H9 (cell line): ENCODE data around the gene PTPRN2. TPM values are rescaled to one million over a fixed set of nuclear protein-coding genes. Genes with fewer than 3 reads are reported as not detected.
"Not testable (repeated sequence)": the region's sequence is repeated elsewhere in the genome, so short reads cannot be mapped to it uniquely, and the experiment has no call there.

Source experiments
- DNase-seq: peaks from one replicate; pipeline ENCODE4 v3.0.0-alpha.2; 2017
- H2AFZ ChIP-seq: one replicate; pipeline ENCODE4 v1.6.1; 2013; ENCODE audit warnings: mild to moderate bottlenecking, low read length, control low read depth, moderate library complexity
- H2AK5ac ChIP-seq: 2 replicates; pipeline ENCODE4 v1.6.1; 2013; ENCODE audit warnings: low read length, control low read depth, mixed read lengths; ENCODE audit not compliant: insufficient read length
- H2BK120ac ChIP-seq: one replicate; pipeline ENCODE4 v1.6.1; 2013; ENCODE audit warnings: low read depth, mild to moderate bottlenecking, low read length, control low read depth, inconsistent platforms; ENCODE audit not compliant: poor library complexity, severe bottlenecking
- H2BK12ac ChIP-seq: 2 replicates; pipeline ENCODE4 v1.6.1; 2013; ENCODE audit warnings: low read length, control low read depth, mixed read lengths, low read depth; ENCODE audit not compliant: insufficient read length
- H2BK15ac ChIP-seq: 2 replicates; pipeline ENCODE4 v1.6.1; 2013; ENCODE audit warnings: low read depth, low read length, control low read depth
- H2BK20ac ChIP-seq: one replicate; pipeline ENCODE4 v1.6.1; 2013; ENCODE audit warnings: low read depth, mild to moderate bottlenecking, low read length, control low read depth, inconsistent platforms; ENCODE audit not compliant: poor library complexity, severe bottlenecking
- H2BK5ac ChIP-seq: 2 replicates; pipeline ENCODE4 v1.6.1; 2013; ENCODE audit warnings: low read length, control low read depth, mixed read lengths; ENCODE audit not compliant: insufficient read length
- H3K14ac ChIP-seq: 2 replicates; pipeline ENCODE4 v1.6.1; 2013; ENCODE audit warnings: low read length, control low read depth; ENCODE audit not compliant: insufficient read depth
- H3K18ac ChIP-seq: 2 replicates; pipeline ENCODE4 v1.6.1; 2013; ENCODE audit warnings: low read depth, mild to moderate bottlenecking, mixed read lengths, low read length, control low read depth; ENCODE audit not compliant: insufficient read length
- H3K23ac ChIP-seq: 2 replicates; pipeline ENCODE4 v1.6.1; 2013; ENCODE audit warnings: low read length, control low read depth, mixed read lengths, low read depth; ENCODE audit not compliant: insufficient read length
- H3K23me2 ChIP-seq: 2 replicates; pipeline ENCODE4 v1.6.1; 2013; ENCODE audit warnings: low read depth, mild to moderate bottlenecking, mixed read lengths, low read length, control low read depth; ENCODE audit not compliant: insufficient read length, poor library complexity, severe bottlenecking
- H3K27ac ChIP-seq: 2 replicates; pipeline ENCODE4 v1.5.1; 2013; ENCODE audit warnings: low read length, control low read depth, mixed read lengths, low read depth; ENCODE audit not compliant: insufficient read length
- H3K27me3 ChIP-seq: 2 replicates; pipeline ENCODE4 v1.6.1; 2013; ENCODE audit warnings: low read length, control low read depth, inconsistent platforms; ENCODE audit not compliant: insufficient read depth
- H3K4ac ChIP-seq: 2 replicates; pipeline ENCODE4 v1.6.1; 2013; ENCODE audit warnings: low read depth, mild to moderate bottlenecking, control low read depth, inconsistent platforms, low read length, moderate library complexity
- H3K4me1 ChIP-seq: 2 replicates; pipeline ENCODE4 v1.6.1; 2013; ENCODE audit warnings: low read length, control low read depth, inconsistent platforms; ENCODE audit not compliant: insufficient read depth
- H3K4me2 ChIP-seq: 2 replicates; pipeline ENCODE4 v1.6.1; 2013; ENCODE audit warnings: low read length, control low read depth, mixed read lengths; ENCODE audit not compliant: insufficient read length, insufficient read depth
- H3K56ac ChIP-seq: 2 replicates; pipeline ENCODE4 v1.6.1; 2013; ENCODE audit warnings: low read depth, mild to moderate bottlenecking, mixed read lengths, low read length, control low read depth; ENCODE audit not compliant: insufficient read length
- H3K79me1 ChIP-seq: 2 replicates; pipeline ENCODE4 v1.6.1; 2013; ENCODE audit warnings: low read depth, mild to moderate bottlenecking, moderate library complexity, low read length, control low read depth, inconsistent platforms; ENCODE audit not compliant: insufficient read depth, poor library complexity, severe bottlenecking
- H3K79me2 ChIP-seq: 2 replicates; pipeline ENCODE4 v1.6.1; 2013; ENCODE audit warnings: low read length, control low read depth, inconsistent platforms; ENCODE audit not compliant: insufficient read depth
- H3K9ac ChIP-seq: 2 replicates; pipeline ENCODE4 v1.6.1; 2013; ENCODE audit warnings: low read length, control low read depth, mixed read lengths; ENCODE audit not compliant: insufficient read length; ENCODE audit errors: extremely low read depth
- H3K9me3 ChIP-seq: one replicate; pipeline ENCODE4 v1.6.1; 2013; ENCODE audit warnings: low read depth, low read length, inconsistent platforms; ENCODE audit not compliant: control insufficient read depth
- H3T11ph ChIP-seq: one replicate; pipeline ENCODE4 v1.6.1; 2013; ENCODE audit warnings: mild to moderate bottlenecking, low read length, control low read depth, inconsistent platforms
- H4K20me1 ChIP-seq: one replicate; pipeline ENCODE4 v1.6.1; 2013; ENCODE audit not compliant: control insufficient read depth, insufficient read length, insufficient read depth
- H4K5ac ChIP-seq: 2 replicates; pipeline ENCODE4 v1.6.1; 2013; ENCODE audit warnings: low read depth, mild to moderate bottlenecking, mixed read lengths, low read length, control low read depth; ENCODE audit not compliant: insufficient read length
- H4K8ac ChIP-seq: replicated peaks from 2 replicates; pipeline ENCODE4 v1.6.1; 2013; ENCODE audit warnings: low read length, control low read depth, mixed read lengths, low read depth; ENCODE audit not compliant: insufficient read length
- H4K91ac ChIP-seq: 2 replicates; pipeline ENCODE4 v1.6.1; 2013; ENCODE audit warnings: low read depth, mild to moderate bottlenecking, moderate library complexity, mixed read lengths, low read length, control low read depth; ENCODE audit not compliant: insufficient read length
- H3K27ac Mint-ChIP-seq, 3 experiments: 2 replicates in 2 of 3; 3 replicates in 1 of 3; pipeline ENCODE4 v1.8.0; 2020 to 2021; ENCODE audit warnings: mixed read lengths in 3 of 3, mild to moderate bottlenecking in 1 of 3, moderate library complexity in 1 of 3
- H3K27me3 Mint-ChIP-seq: 2 replicates; pipeline ENCODE4 v1.8.0; 2021; ENCODE audit warnings: low read depth, mild to moderate bottlenecking, moderate library complexity, mixed read lengths
- H3K36me3 Mint-ChIP-seq, 3 experiments: 2 replicates in 2 of 3; 3 replicates in 1 of 3; pipeline ENCODE4 v1.8.0; 2020 to 2021; ENCODE audit warnings: low read depth in 3 of 3, mixed read lengths in 3 of 3; ENCODE audit not compliant: insufficient read depth in 1 of 3
- H3K4me1 Mint-ChIP-seq, 2 experiments: 2 replicates each; pipeline ENCODE4 v1.8.0; 2020; ENCODE audit warnings: mixed read lengths in 2 of 2
- H3K4me3 Mint-ChIP-seq, 2 experiments: 2 replicates in 1 of 2; 3 replicates in 1 of 2; pipeline ENCODE4 v1.8.0; 2020 to 2021; ENCODE audit warnings: mild to moderate bottlenecking in 2 of 2, mixed read lengths in 2 of 2, moderate library complexity in 1 of 2
- H3K9me3 Mint-ChIP-seq, 2 experiments: 2 replicates in 1 of 2; 3 replicates in 1 of 2; pipeline ENCODE4 v1.8.0; 2020; ENCODE audit warnings: mild to moderate bottlenecking in 2 of 2, mixed read lengths in 2 of 2, moderate library complexity in 1 of 2
- CTCF ChIP-seq: fragments of 200-600 bp; sonication (generic); conservative IDR thresholded peaks from 3 replicates; pipeline ENCODE4 v1.8.0; 2021; ENCODE audit warnings: antibody characterized with exemption, mild to moderate bottlenecking
- WGBS: extraction: QIAGEN DNeasy Blood & Tissue Kit; methylation state at CpG from one replicate; pipeline ENCODE4 v1.1.7; 2013; ENCODE audit warnings: missing lambda C conversion rate, low lambda C conversion rate, mixed read lengths; ENCODE audit not compliant: insufficient read length; ENCODE audit errors: extremely low coverage; 5-methylcytosine and 5-hydroxymethylcytosine counted together
- total RNA-seq: library from RNA; stranded (reverse); gene quantifications from 2 replicates; pipeline ENCODE4 v1.2.1, GENCODE V29; 2021

The PTPRN2 gene
- total RNA-seq, 1 experiment from 2014 or later, result 5.2 TPM

GRCh38 chr7:157848508-157849340 lies 738.9 kb downstream of the PTPRN2 start:
- Mint-ChIP-seq H3K27ac (no peak overlapping the region), H3K4me1 (peaks cover 19 to 21% of the 10 kb centered on the region in 2 experiments), H3K4me3 (no peak overlapping the region), H3K27me3 (peaks cover 12% of the 10 kb centered on the region), H3K36me3 (peaks cover 0 to 2% (median 0%) of the 10 kb centered on the region in 3 experiments; a peak in 1 of 7 replicates), H3K9me3 (no peaks in the 10 kb centered on the region)
- DNase-seq, result no peak
- Histone ChIP-seq H2BK12ac (no peak overlapping the region), H2BK120ac (no peak overlapping the region), H4K20me1 (no peaks in the 10 kb centered on the region), H3K4me1 (no peaks in the 10 kb centered on the region; the same call in 1 of the 2 replicates), H3K27ac (no peak overlapping the region), H3K23ac (no peak overlapping the region), H3K4me2 (no peak overlapping the region), H4K5ac (no peak overlapping the region), H3K79me2 (no peaks in the 10 kb centered on the region), H4K8ac (no peak overlapping the region), H2BK5ac (no peak overlapping the region), H3K27me3 (no peaks in the 10 kb centered on the region), H3K56ac (no peak overlapping the region), H3T11ph (no peak overlapping the region), H3K9ac (no peak overlapping the region), H2BK20ac (no peak overlapping the region), H3K9me3 (no peaks in the 10 kb centered on the region), H2BK15ac (no peak overlapping the region), H3K4ac (no peak overlapping the region), H4K91ac (no peak overlapping the region), H3K79me1 (no peaks in the 10 kb centered on the region), H3K23me2 (no peaks in the 10 kb centered on the region), H2AK5ac (no peak overlapping the region), H3K18ac (no peak overlapping the region), H2AFZ (no peak overlapping the region), H3K14ac (no peak overlapping the region)
- TF ChIP-seq CTCF, result no peak
- WGBS, result no CpG with 5 or more reads among the region's 32 CpGs

GRCh38 chr7:157847756-157848487 lies 739.7 kb downstream of the PTPRN2 start:
- not testable (repeated sequence) for H3T11ph ChIP-seq, H2BK12ac ChIP-seq, H3K18ac ChIP-seq, H2BK20ac ChIP-seq, H3K14ac ChIP-seq, H3K27ac Mint-ChIP-seq, H3K9me3 ChIP-seq, H2BK5ac ChIP-seq, H4K5ac ChIP-seq, H2BK120ac ChIP-seq, H4K8ac ChIP-seq, H3K4me2 ChIP-seq, H3K9ac ChIP-seq, H3K79me2 ChIP-seq, H3K23ac ChIP-seq, H2BK15ac ChIP-seq, DNase-seq, H3K27ac ChIP-seq, H4K20me1 ChIP-seq, H3K4me3 Mint-ChIP-seq, H3K4me1 ChIP-seq, H3K79me1 ChIP-seq, H3K56ac ChIP-seq, H3K23me2 ChIP-seq, H3K4ac ChIP-seq, H3K9me3 Mint-ChIP-seq, H4K91ac ChIP-seq, H2AK5ac ChIP-seq, H3K27me3 ChIP-seq, H2AFZ ChIP-seq, H3K36me3 Mint-ChIP-seq
- H3K4me1 Mint-ChIP-seq, result peaks cover 25 to 28% of the 10 kb centered on the region in 2 experiments
- WGBS, result no CpG with 5 or more reads among the region's 14 CpGs
- peaks cover 12% of the 10 kb centered on the region for H3K27me3 Mint-ChIP-seq
